PFSK-1 (cell line): Measurements from ENCODE around the gene CACHD1.

Source experiments
- FOXP2 ChIP-seq: optimal IDR thresholded peaks from 2 replicates; pipeline ENCODE3; 2011; ENCODE audit warnings: borderline replicate concordance, control low read depth, inconsistent platforms; ENCODE audit not compliant: insufficient read depth; ENCODE audit errors: extremely low read length, extremely low read depth
- POLR2AphosphoS5 ChIP-seq: IDR thresholded peaks from 2 replicates; pipeline ENCODE4 v1.6.1; 2012; ENCODE audit warnings: low read depth, mild to moderate bottlenecking, control low read depth, low read length, moderate library complexity
- SIN3A ChIP-seq: IDR thresholded peaks from 2 replicates; pipeline ENCODE4 v1.6.1; 2012; ENCODE audit warnings: mild to moderate bottlenecking, low read length, moderate library complexity, borderline replicate concordance; ENCODE audit not compliant: insufficient read depth
- TAF1 ChIP-seq: IDR thresholded peaks from 2 replicates; pipeline ENCODE4 v1.6.1; 2012; ENCODE audit warnings: low read length, control low read depth, borderline replicate concordance; ENCODE audit not compliant: insufficient read depth
- TF ChIP-seq, protein P1 (sequence below), 2 experiments: IDR thresholded peaks; 2 replicates each; pipeline versions ENCODE4 v1.6.1 to v1.8.0; 2011 to 2012; ENCODE audit warnings: low read depth in 2 of 2, low read length in 2 of 2, control low read depth in 1 of 2, inconsistent platforms in 1 of 2, mild to moderate bottlenecking in 1 of 2, moderate library complexity in 1 of 2; ENCODE audit not compliant: insufficient read depth in 1 of 2

The CACHD1 gene

DNA sequence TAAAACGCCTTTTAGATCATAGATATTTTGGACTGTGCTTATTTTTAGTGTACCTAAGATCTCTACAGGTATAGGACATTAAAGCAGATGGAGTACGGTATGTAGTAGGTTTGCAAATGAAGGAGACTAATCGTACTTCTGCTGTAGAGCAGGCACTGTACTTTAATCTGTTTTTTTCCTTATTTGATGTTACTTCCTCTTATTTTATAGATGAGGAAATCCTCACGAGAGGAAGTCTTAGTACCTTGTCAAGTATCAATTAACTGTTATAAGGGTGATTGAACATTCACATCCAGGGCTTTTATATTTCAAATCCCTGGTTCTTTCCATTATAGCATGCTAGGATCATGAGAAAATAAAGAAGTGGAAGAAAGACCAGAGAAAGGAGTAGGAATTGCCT is 41.1 kb downstream of the CACHD1 start:
- TF ChIP-seq TAF1 = no peak
- TF ChIP-seq, protein P1, sequence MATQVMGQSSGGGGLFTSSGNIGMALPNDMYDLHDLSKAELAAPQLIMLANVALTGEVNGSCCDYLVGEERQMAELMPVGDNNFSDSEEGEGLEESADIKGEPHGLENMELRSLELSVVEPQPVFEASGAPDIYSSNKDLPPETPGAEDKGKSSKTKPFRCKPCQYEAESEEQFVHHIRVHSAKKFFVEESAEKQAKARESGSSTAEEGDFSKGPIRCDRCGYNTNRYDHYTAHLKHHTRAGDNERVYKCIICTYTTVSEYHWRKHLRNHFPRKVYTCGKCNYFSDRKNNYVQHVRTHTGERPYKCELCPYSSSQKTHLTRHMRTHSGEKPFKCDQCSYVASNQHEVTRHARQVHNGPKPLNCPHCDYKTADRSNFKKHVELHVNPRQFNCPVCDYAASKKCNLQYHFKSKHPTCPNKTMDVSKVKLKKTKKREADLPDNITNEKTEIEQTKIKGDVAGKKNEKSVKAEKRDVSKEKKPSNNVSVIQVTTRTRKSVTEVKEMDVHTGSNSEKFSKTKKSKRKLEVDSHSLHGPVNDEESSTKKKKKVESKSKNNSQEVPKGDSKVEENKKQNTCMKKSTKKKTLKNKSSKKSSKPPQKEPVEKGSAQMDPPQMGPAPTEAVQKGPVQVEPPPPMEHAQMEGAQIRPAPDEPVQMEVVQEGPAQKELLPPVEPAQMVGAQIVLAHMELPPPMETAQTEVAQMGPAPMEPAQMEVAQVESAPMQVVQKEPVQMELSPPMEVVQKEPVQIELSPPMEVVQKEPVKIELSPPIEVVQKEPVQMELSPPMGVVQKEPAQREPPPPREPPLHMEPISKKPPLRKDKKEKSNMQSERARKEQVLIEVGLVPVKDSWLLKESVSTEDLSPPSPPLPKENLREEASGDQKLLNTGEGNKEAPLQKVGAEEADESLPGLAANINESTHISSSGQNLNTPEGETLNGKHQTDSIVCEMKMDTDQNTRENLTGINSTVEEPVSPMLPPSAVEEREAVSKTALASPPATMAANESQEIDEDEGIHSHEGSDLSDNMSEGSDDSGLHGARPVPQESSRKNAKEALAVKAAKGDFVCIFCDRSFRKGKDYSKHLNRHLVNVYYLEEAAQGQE (IDR thresholded peaks at IDR 0.05; ENCODE audit: insufficient read depth in 1 of 2, low read depth in 2 of 2, low read length in 2 of 2) = no peak
- TF ChIP-seq POLR2AphosphoS5 = no peak
- TF ChIP-seq FOXP2 = no peak
- no peak for TF ChIP-seq SIN3A

DNA sequence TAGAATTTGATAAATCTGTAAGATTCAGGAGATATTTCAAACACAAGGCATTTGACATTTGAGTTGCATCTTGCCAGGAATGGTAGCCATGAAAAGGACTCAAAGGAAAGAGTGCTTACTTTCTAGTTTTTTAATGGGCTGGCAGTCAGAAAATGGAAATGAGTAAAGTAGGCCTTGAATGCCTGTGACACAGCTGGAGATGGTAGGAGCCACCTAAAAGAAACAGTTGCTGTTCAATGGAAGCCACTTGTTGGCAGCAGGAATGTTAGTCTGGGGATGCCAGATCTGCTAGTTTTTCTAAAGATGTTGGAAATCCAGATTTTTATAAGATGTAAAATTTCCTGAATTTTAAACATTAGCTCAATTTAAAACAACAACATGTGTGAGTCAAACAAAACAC is 43.6 kb downstream of the CACHD1 start:
- TF ChIP-seq FOXP2 = no peak
- TF ChIP-seq POLR2AphosphoS5 = no peak
- TF ChIP-seq, protein P1 (IDR thresholded peaks at IDR 0.05; ENCODE audit: insufficient read depth in 1 of 2, low read depth in 2 of 2, low read length in 2 of 2) = no peak
- TF ChIP-seq SIN3A = no peak
- TF ChIP-seq TAF1 = no peak

DNA sequence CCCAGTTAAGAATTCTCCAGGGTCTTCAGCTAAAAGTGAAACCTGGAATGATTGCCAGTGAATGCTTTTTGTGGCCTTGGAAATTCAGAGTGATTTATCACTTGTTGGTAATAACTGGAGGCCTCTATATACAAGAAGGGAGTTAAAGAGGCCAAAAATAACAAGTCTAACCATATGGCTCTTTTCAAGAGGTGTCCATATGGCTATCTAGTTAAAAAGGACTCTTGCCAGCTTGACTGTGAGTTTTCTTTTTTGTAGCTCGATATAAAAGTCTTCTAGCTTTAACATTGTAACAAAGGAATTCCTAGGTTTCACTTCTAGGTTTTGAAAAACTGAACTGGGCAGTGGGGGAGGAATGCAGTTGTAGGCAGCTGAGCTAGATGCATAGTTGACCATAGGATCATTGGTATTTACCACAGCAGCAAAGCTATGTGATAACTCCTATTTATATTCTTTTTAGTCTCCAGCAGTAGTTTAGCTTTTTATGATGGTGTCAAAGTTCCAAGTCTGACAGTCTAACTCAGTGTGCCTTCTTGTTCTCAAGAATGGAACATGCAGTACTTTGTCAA is 44.4 kb downstream of the CACHD1 start:
- TF ChIP-seq POLR2AphosphoS5 (no peak), TAF1 (no peak), SIN3A (no peak), FOXP2 (no peak)
- TF ChIP-seq, protein P1 (IDR thresholded peaks at IDR 0.05; ENCODE audit: insufficient read depth in 1 of 2, low read depth in 2 of 2, low read length in 2 of 2) = no peak

DNA sequence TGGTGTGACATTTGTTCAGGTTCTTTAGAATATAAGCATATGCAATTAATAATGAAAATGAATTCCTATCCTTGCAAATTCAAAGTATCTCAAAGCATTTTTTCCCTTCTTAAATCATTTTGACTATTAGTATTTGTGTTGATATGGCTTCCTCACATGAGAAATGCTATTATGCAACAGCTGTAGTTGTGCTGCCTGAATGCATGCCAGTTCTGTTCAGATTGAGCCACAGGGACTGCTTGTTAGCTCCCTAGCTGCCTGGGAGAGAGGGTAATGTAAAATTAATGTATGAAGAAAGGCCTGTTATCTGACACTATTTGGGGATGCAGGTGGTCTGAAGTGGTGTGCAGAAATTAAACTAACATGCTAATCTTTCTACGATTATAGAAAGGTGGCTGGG is 45.5 kb downstream of the CACHD1 start:
- TF ChIP-seq SIN3A (no peak), FOXP2 (no peak), POLR2AphosphoS5 (no peak), TAF1 (no peak)
- TF ChIP-seq, protein P1 (IDR thresholded peaks at IDR 0.05; ENCODE audit: insufficient read depth in 1 of 2, low read depth in 2 of 2, low read length in 2 of 2) = no peak

DNA sequence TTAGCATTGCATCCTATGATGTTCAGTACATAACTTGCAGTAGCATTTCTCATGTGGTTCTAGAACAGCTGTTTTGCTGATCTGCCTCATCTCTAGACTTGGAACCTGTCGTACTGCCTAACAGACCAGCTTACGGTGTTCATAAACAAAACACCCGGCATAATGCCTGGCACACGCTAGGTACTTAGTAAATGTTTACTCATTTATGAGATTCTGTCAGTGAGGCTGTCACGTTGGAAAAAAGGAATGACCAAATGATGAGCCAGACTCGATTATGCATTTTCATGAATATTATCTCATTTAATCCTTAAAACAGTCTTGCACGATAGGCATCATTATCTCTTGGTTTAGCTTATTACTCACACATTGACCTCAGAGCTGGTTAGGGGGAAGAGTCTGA is 46.4 kb downstream of the CACHD1 start:
- TF ChIP-seq SIN3A = no peak
- TF ChIP-seq POLR2AphosphoS5 = no peak
- TF ChIP-seq, protein P1 (IDR thresholded peaks at IDR 0.05; ENCODE audit: insufficient read depth in 1 of 2, low read depth in 2 of 2, low read length in 2 of 2) = no peak
- no peak for TF ChIP-seq TAF1
- TF ChIP-seq FOXP2 = no peak
